ENCODE measurements around the gene CPXM2.

DNA sequence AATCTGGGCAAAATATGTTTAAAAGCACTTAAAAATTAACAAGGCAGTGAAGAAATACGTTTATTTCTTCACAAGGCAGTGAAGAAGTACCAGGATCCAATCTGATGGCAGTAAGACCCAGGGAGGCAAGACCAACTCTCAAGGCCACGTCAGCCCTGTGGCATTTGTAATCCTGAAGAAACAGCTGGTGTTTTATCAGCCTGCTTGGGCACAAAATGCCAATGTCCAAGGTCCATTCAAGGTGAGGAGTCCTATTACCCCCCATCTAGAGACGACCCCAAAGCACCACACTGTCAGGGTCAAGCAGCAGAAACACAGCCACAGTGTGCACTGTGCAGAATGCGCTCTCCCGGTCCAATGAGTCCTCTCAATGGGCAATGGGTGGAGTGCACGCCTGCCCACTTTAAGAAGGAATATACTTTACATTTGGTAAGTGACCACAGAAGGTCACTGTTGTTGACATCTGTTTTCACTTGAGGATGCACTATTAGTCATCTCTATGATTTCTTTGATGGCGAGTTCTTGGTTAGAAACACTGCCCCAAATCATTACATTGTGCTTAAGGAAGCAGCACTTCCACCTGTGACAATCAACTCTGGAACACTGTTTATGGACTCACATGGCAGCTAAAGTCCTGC lies 12.8 kb downstream of the CPXM2 start:
- TF ChIP-seq JUND (IDR thresholded peaks at IDR 0.05) (no peak), CTCF (IDR thresholded peaks at IDR 0.05 in 2 of 3, conservative IDR thresholded peaks at IDR 0.05 in 1 of 3; ENCODE audit: borderline replicate concordance in 1 of 3, insufficient read depth in 1 of 3, low read depth in 2 of 3, low read length in 2 of 3) (no peak), EZH2phosphoT487 (IDR thresholded peaks at IDR 0.05; ENCODE audit: borderline replicate concordance) (no peak), SIN3A (IDR thresholded peaks at IDR 0.05; ENCODE audit: low read depth) (no peak), POLR2A (IDR thresholded peaks at IDR 0.05; ENCODE audit: borderline replicate concordance, extremely low read depth, insufficient read depth, insufficient read length) (no peak)
- TF ChIP-seq, protein P1, sequence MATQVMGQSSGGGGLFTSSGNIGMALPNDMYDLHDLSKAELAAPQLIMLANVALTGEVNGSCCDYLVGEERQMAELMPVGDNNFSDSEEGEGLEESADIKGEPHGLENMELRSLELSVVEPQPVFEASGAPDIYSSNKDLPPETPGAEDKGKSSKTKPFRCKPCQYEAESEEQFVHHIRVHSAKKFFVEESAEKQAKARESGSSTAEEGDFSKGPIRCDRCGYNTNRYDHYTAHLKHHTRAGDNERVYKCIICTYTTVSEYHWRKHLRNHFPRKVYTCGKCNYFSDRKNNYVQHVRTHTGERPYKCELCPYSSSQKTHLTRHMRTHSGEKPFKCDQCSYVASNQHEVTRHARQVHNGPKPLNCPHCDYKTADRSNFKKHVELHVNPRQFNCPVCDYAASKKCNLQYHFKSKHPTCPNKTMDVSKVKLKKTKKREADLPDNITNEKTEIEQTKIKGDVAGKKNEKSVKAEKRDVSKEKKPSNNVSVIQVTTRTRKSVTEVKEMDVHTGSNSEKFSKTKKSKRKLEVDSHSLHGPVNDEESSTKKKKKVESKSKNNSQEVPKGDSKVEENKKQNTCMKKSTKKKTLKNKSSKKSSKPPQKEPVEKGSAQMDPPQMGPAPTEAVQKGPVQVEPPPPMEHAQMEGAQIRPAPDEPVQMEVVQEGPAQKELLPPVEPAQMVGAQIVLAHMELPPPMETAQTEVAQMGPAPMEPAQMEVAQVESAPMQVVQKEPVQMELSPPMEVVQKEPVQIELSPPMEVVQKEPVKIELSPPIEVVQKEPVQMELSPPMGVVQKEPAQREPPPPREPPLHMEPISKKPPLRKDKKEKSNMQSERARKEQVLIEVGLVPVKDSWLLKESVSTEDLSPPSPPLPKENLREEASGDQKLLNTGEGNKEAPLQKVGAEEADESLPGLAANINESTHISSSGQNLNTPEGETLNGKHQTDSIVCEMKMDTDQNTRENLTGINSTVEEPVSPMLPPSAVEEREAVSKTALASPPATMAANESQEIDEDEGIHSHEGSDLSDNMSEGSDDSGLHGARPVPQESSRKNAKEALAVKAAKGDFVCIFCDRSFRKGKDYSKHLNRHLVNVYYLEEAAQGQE (IDR thresholded peaks at IDR 0.05; ENCODE audit: low read depth): no peak

Measured in HCT116 (cell line).